GM21526 (cell line): ENCODE measurements around the gene CXXC4.

Source experiments
- ATAC-seq: cut with Tn5 transposase; IDR thresholded peaks from one replicate; pipeline ENCODE4 v1.9.1; 2021; ENCODE audit warnings: moderate library complexity; ENCODE audit not compliant: unreplicated experiment, low FRiP score

The CXXC4 gene

GRCh38 chr4:104490096-104490769 is 4.5 kb downstream of the CXXC4 start:
- peak; percentile 46 for ATAC-seq

GRCh38 chr4:104489731-104490095 is 5.0 kb downstream of the CXXC4 start:
- peak; percentile 32 for ATAC-seq

- no peak for ATAC-seq
Observed at GRCh38 chr4:104488151-104488550, 6.5 kb downstream of the CXXC4 start.

GRCh38 chr4:104486716-104487504 is 7.8 kb downstream of the CXXC4 start:
- no peak for ATAC-seq

- no peak for ATAC-seq
Observed at GRCh38 chr4:104475652-104476051, 19.0 kb downstream of the CXXC4 start.

- ATAC-seq, result no peak
Observed at GRCh38 chr4:104472766-104473165, 21.9 kb downstream of the CXXC4 start.

GRCh38 chr4:104470770-104471169 is 23.9 kb downstream of the CXXC4 start:
- no peak for ATAC-seq

GRCh38 chr4:104469794-104470193 is 24.9 kb downstream of the CXXC4 start:
- ATAC-seq, result no peak

GRCh38 chr4:104465619-104466018 is 29.1 kb downstream of the CXXC4 start:
- no peak for ATAC-seq

- no peak for ATAC-seq
Observed at GRCh38 chr4:104465201-104465600, 29.5 kb downstream of the CXXC4 start.

GRCh38 chr4:104462641-104463040 is 32.1 kb downstream of the CXXC4 start:
- ATAC-seq, result no peak

- no peak for ATAC-seq
Observed at GRCh38 chr4:104457308-104457981, 37.2 kb downstream of the CXXC4 start.

GRCh38 chr4:104451573-104451972 is 43.1 kb downstream of the CXXC4 start:
- peak; percentile 90 for ATAC-seq

GRCh38 chr4:104449537-104449936 is 45.2 kb downstream of the CXXC4 start:
- no peak for ATAC-seq

- no peak for ATAC-seq
Observed at GRCh38 chr4:104447294-104447693, 47.4 kb downstream of the CXXC4 start.

- ATAC-seq, result no peak
Observed at GRCh38 chr4:104446431-104447278, 48.0 kb downstream of the CXXC4 start.

- no peak for ATAC-seq
Observed at GRCh38 chr4:104444685-104445084, 50.0 kb downstream of the CXXC4 start.

GRCh38 chr4:104436542-104436941 is 58.2 kb downstream of the CXXC4 start:
- ATAC-seq, result no peak

GRCh38 chr4:104429150-104429741 is 65.4 kb downstream of the CXXC4 start:
- ATAC-seq, result no peak

GRCh38 chr4:104425948-104426347 is 68.7 kb downstream of the CXXC4 start:
- ATAC-seq, result no peak
